Thoracic aorta (tissue), 2 donors: ENCODE results near the gene GPR82. TPM values are rescaled to one million over a fixed set of nuclear protein-coding genes. Genes with fewer than 3 reads are reported as not detected.

Experiments used
- ATAC-seq: fragments of 150-250 bp; one replicate; pipeline ENCODE4 v1.8.0; 2017; ENCODE audit warnings: low read depth; ENCODE audit not compliant: insufficient number of reproducible peaks, low FRiP score
- DNase-seq: peaks from one replicate; pipeline ENCODE4 v3.0.0-alpha.2; 2020; ENCODE audit warnings: low spot score
- H3K27ac ChIP-seq, 2 donors: fragments of 200-600 bp; sonication (generic); 1 replicate in 1 of 2; 2 replicates in 1 of 2; pipeline ENCODE4 v1.5.1; 2016; ENCODE audit warnings: mild to moderate bottlenecking in 2 of 2, moderate library complexity in 2 of 2
- H3K27me3 ChIP-seq: fragments of 200-600 bp; sonication (generic); replicated peaks from 2 replicates; pipeline ENCODE4 v1.6.0; 2016; ENCODE audit warnings: mild to moderate bottlenecking; ENCODE audit not compliant: insufficient read depth
- H3K36me3 ChIP-seq: fragments of 200-600 bp; sonication (generic); one replicate; pipeline ENCODE4 v1.5.1; 2016
- H3K4me1 ChIP-seq, 2 donors: fragments of 200-600 bp; sonication (generic); 1 replicate in 1 of 2; 2 replicates in 1 of 2; pipeline versions ENCODE4 v1.5.1 to v1.6.0; 2016; ENCODE audit warnings: low read depth in 2 of 2, mild to moderate bottlenecking in 1 of 2; ENCODE audit not compliant: control insufficient read depth in 1 of 2
- H3K4me3 ChIP-seq: fragments of 200-600 bp; sonication (generic); 2 replicates; pipeline ENCODE4 v1.5.1; 2016; ENCODE audit warnings: mild to moderate bottlenecking
- H3K9me3 ChIP-seq: fragments of 200-600 bp; sonication (generic); 2 replicates; pipeline ENCODE4 v1.5.1; 2016
- CTCF ChIP-seq: fragments of 200-600 bp; sonication (generic); IDR thresholded peaks from one replicate; pipeline ENCODE4 v1.5.1; 2019; ENCODE audit warnings: antibody characterized with exemption
- total RNA-seq, 2 donors: library from RNA; depleted of rRNA; stranded (reverse); fragments of >200 nt; gene quantifications; one replicate each; pipeline versions ENCODE4 v1.1.0 to v1.2.3, GENCODE V29; 2016

Gene GPR82
- total RNA-seq, 2 donors from 2014 or later = 0.41 TPM; not detected in 1

- Histone ChIP-seq H3K9me3 (no peaks in the 10 kb centered on the region), H3K27me3 (no peaks in the 10 kb centered on the region), H3K27ac (no peak overlapping the region), H3K4me3 (no peak overlapping the region), H3K4me1 (peaks cover 0 to 25% of the 10 kb centered on the region in 2 donors), H3K36me3 (no peaks in the 10 kb centered on the region)
- no peak for TF ChIP-seq CTCF
- no peak for ATAC-seq
- DNase-seq = no peak
Observed at GRCh38 chrX:41686788-41687187, 37.2 kb upstream of the GPR82 start.

- H3K4me3 ChIP-seq = no peak overlapping the region
- no peak for TF ChIP-seq CTCF
- peaks cover 0 to 32% of the 10 kb centered on the region in 2 donors for H3K4me1 ChIP-seq
- no peak overlapping the region for H3K27ac ChIP-seq
- H3K9me3 ChIP-seq = no peaks in the 10 kb centered on the region
- H3K27me3 ChIP-seq = no peaks in the 10 kb centered on the region
- ATAC-seq (no peak), DNase-seq (no peak)
- H3K36me3 ChIP-seq = no peaks in the 10 kb centered on the region
Observed at GRCh38 chrX:41688156-41688555, 35.8 kb upstream of the GPR82 start.

GRCh38 chrX:41688835-41689234 lies 35.1 kb upstream of the GPR82 start, which contains the start of gene GPR34:
Gene GPR34, plus strand, starts transcription at chrX:41688973. Its CDS starts 6,661 bp downstream, at chrX:41695634.
- no peaks in the 10 kb centered on the region for H3K36me3 ChIP-seq
- peaks cover 0 to 32% of the 10 kb centered on the region in 2 donors for H3K4me1 ChIP-seq
- no peaks in the 10 kb centered on the region for H3K27me3 ChIP-seq
- no peak for ATAC-seq
- H3K4me3 ChIP-seq = peak within 1 kb of the TSS; percentile 39
- TF ChIP-seq CTCF = no peak
- DNase-seq = no peak
- no peaks in the 10 kb centered on the region for H3K9me3 ChIP-seq
- no peak within 1 kb of the TSS for H3K27ac ChIP-seq

- no peak for TF ChIP-seq CTCF
- no peak for DNase-seq
- Histone ChIP-seq H3K4me1 (peaks cover 0 to 33% of the 10 kb centered on the region in 2 donors), H3K9me3 (no peaks in the 10 kb centered on the region), H3K27me3 (no peaks in the 10 kb centered on the region), H3K36me3 (no peaks in the 10 kb centered on the region), H3K27ac (no peak overlapping the region), H3K4me3 (peak overlapping the region; percentile 29)
- no peak for ATAC-seq
Observed at GRCh38 chrX:41689711-41690110, 34.3 kb upstream of the GPR82 start.

GRCh38 chrX:41692162-41692749 lies 31.7 kb upstream of the GPR82 start:
- no peak for TF ChIP-seq CTCF
- no peaks in the 10 kb centered on the region for H3K36me3 ChIP-seq
- no peak for DNase-seq
- H3K27ac ChIP-seq = peak overlapping the region; percentile 41 to 72
- peaks cover 0 to 36% of the 10 kb centered on the region in 2 donors for H3K4me1 ChIP-seq
- H3K9me3 ChIP-seq = no peaks in the 10 kb centered on the region
- H3K4me3 ChIP-seq = peak overlapping the region; percentile 9
- H3K27me3 ChIP-seq = no peaks in the 10 kb centered on the region
- ATAC-seq = no peak
